ENCODE measurements around the gene GLOD4.

GRCh38 chr17:728911-729310 lies 53.2 kb downstream of the GLOD4 start:
- TF ChIP-seq CTCF (IDR thresholded peaks at IDR 0.05) = no peak
- TF ChIP-seq POLR2A (IDR thresholded peaks at IDR 0.05) = no peak

Data from body of pancreas (tissue), 4 donors.